Neural crest cell (in vitro differentiated cells): ENCODE results near the gene SENP5. TPM values are rescaled to one million over a fixed set of nuclear protein-coding genes. Genes with fewer than 3 reads are reported as not detected.
"Not testable (repeated sequence)": the region's sequence is repeated elsewhere in the genome, so short reads cannot be mapped to it uniquely, and the experiment has no call there.

Experiments used
- DNase-seq: peaks from one replicate; pipeline ENCODE4 v3.0.0; 2021; ENCODE audit warnings: low read depth, mixed read lengths, low spot score
- H3K27ac Mint-ChIP-seq: one replicate; pipeline ENCODE4 v1.8.0; 2021; ENCODE audit warnings: mild to moderate bottlenecking, mixed read lengths; ENCODE audit not compliant: unreplicated experiment
- H3K27me3 Mint-ChIP-seq: 2 replicates; pipeline ENCODE4 v1.8.0; 2021; ENCODE audit warnings: low read depth, mild to moderate bottlenecking, mixed read lengths
- H3K36me3 Mint-ChIP-seq: 2 replicates; pipeline ENCODE4 v1.8.0; 2021; ENCODE audit warnings: low read depth, mild to moderate bottlenecking, mixed read lengths
- H3K4me1 Mint-ChIP-seq: 2 replicates; pipeline ENCODE4 v1.8.0; 2021; ENCODE audit warnings: mixed read lengths
- H3K4me3 Mint-ChIP-seq: one replicate; pipeline ENCODE4 v1.8.0; 2021; ENCODE audit warnings: mild to moderate bottlenecking, mixed read lengths
- H3K9me3 Mint-ChIP-seq: 2 replicates; pipeline ENCODE4 v1.8.0; 2021; ENCODE audit warnings: mixed read lengths
- CTCF ChIP-seq: fragments of 200-600 bp; sonication (generic); conservative IDR thresholded peaks from 2 replicates; pipeline ENCODE4 v1.5.0; 2021; ENCODE audit warnings: antibody characterized with exemption, mild to moderate bottlenecking
- total RNA-seq: library from RNA; stranded (reverse); gene quantifications from 2 replicates; pipeline ENCODE4 v1.2.1, GENCODE V29; 2021

Gene SENP5
- total RNA-seq, 1 donor from 2014 or later = 41.3 TPM

- peak; percentile 65 for TF ChIP-seq CTCF
- DNase-seq = peak; percentile 22
- Mint-ChIP-seq H3K27ac (no peak overlapping the region), H3K27me3 (no peaks in the 10 kb centered on the region), H3K4me3 (no peak overlapping the region), H3K4me1 (peaks cover 4% of the 10 kb centered on the region), H3K9me3 (peaks cover 6% of the 10 kb centered on the region), H3K36me3 (peaks cover 16% of the 10 kb centered on the region)
Observed at GRCh38 chr3:196837819-196838420, 29.8 kb upstream of the SENP5 start.

- not testable (repeated sequence) for H3K4me3 Mint-ChIP-seq, H3K9me3 Mint-ChIP-seq, H3K27me3 Mint-ChIP-seq, DNase-seq, H3K27ac Mint-ChIP-seq, H3K4me1 Mint-ChIP-seq
- H3K36me3 Mint-ChIP-seq = peaks cover 13% of the 10 kb centered on the region
Observed at GRCh38 chr3:196839351-196839750, 28.4 kb upstream of the SENP5 start.

- no peak overlapping the region for H3K4me3 Mint-ChIP-seq
- no peak for DNase-seq
- H3K27ac Mint-ChIP-seq = peak overlapping the region; percentile 27
- no peak for TF ChIP-seq CTCF
- H3K4me1 Mint-ChIP-seq = peaks cover 4% of the 10 kb centered on the region
- H3K36me3 Mint-ChIP-seq = peaks cover 3% of the 10 kb centered on the region
- H3K27me3 Mint-ChIP-seq = no peaks in the 10 kb centered on the region
- H3K9me3 Mint-ChIP-seq = peaks cover 2% of the 10 kb centered on the region
Observed at GRCh38 chr3:196842567-196843434, 24.9 kb upstream of the SENP5 start.

- Mint-ChIP-seq H3K36me3 (peaks cover 3% of the 10 kb centered on the region), H3K4me1 (peaks cover 4% of the 10 kb centered on the region), H3K9me3 (peaks cover 2% of the 10 kb centered on the region), H3K27ac (no peak overlapping the region), H3K4me3 (no peak overlapping the region), H3K27me3 (no peaks in the 10 kb centered on the region)
- DNase-seq = no peak
- TF ChIP-seq CTCF = no peak
Observed at GRCh38 chr3:196843435-196844110, 24.1 kb upstream of the SENP5 start.

GRCh38 chr3:196844235-196845219, 23.2 kb upstream of the SENP5 start:
- not testable (repeated sequence) for H3K27ac Mint-ChIP-seq, H3K4me3 Mint-ChIP-seq

GRCh38 chr3:196848375-196848774, 19.3 kb upstream of the SENP5 start:
- not testable (repeated sequence) for H3K4me3 Mint-ChIP-seq, H3K9me3 Mint-ChIP-seq, H3K27me3 Mint-ChIP-seq, H3K27ac Mint-ChIP-seq, H3K4me1 Mint-ChIP-seq, DNase-seq, H3K36me3 Mint-ChIP-seq

More at GRCh38 chr3:196844235-196845219, 23.2 kb upstream of the SENP5 start:
- H3K27me3 Mint-ChIP-seq, DNase-seq, H3K9me3 Mint-ChIP-seq, H3K36me3 Mint-ChIP-seq, H3K4me1 Mint-ChIP-seq: not testable (repeated sequence)
